HepG2 (cell line): ENCODE results near the gene GLOD5.

Experiments used
- DNMT3B ChIP-seq: conservative IDR thresholded peaks from 2 replicates; pipeline ENCODE4 v1.6.1; 2016; ENCODE audit warnings: missing biosample characterization, control low read depth
- EP300 ChIP-seq, 3 experiments: sonication (generic) in 1 of 3; formaldehyde crosslinking in 1 of 3; IDR thresholded peaks; 2 replicates each; pipeline versions ENCODE4 v1.5.1 to v1.6.1; 2011 to 2020; ENCODE audit warnings: low read depth in 2 of 3, low read length in 2 of 3, borderline replicate concordance in 1 of 3, improper control_type of control experiment in 1 of 3, mild to moderate bottlenecking in 1 of 3, missing genetic modification reagents in 1 of 3, moderate library complexity in 1 of 3
- HNRNPUL1 ChIP-seq: fragments of 200-400 bp; formaldehyde crosslinking; IDR thresholded peaks from 2 replicates; pipeline ENCODE4 v1.6.1; 2017; ENCODE audit warnings: low read depth, mild to moderate bottlenecking, low read length, moderate library complexity
- SMC3 ChIP-seq: IDR thresholded peaks from 2 replicates; pipeline ENCODE4 v1.6.1; 2011; ENCODE audit warnings: low read length, improper control_type of control experiment
- ZBTB1 ChIP-seq: sonication (generic); formaldehyde crosslinking; IDR thresholded peaks from 2 replicates; pipeline ENCODE4 v1.4.0; 2020; ENCODE audit warnings: missing genetic modification reagents, borderline replicate concordance
- ZBTB7A ChIP-seq: sonication (generic); formaldehyde crosslinking; IDR thresholded peaks from 2 replicates; pipeline ENCODE4 v1.8.0; 2022; ENCODE audit warnings: mild to moderate bottlenecking, missing genetic modification reagents
- ZNF124 ChIP-seq: sonication (generic); formaldehyde crosslinking; IDR thresholded peaks from 2 replicates; pipeline ENCODE4 v1.4.0; 2020; ENCODE audit warnings: missing genetic modification reagents
- ZNF354B ChIP-seq: sonication (generic); formaldehyde crosslinking; IDR thresholded peaks from 2 replicates; pipeline ENCODE4 v1.8.0; 2022; ENCODE audit warnings: mild to moderate bottlenecking, missing genetic modification reagents
- ZNF382 ChIP-seq: sonication (generic); formaldehyde crosslinking; IDR thresholded peaks from 2 replicates; pipeline ENCODE4 v1.5.0; 2020; ENCODE audit warnings: missing genetic modification reagents, mild to moderate bottlenecking, borderline replicate concordance
- ZNF607 ChIP-seq: sonication (generic); formaldehyde crosslinking; IDR thresholded peaks from 2 replicates; pipeline ENCODE4 v1.5.1; 2020; ENCODE audit warnings: missing genetic modification reagents, mild to moderate bottlenecking, borderline replicate concordance
- TF ChIP-seq, protein P1 (sequence below), 2 experiments: sonication (generic) in 1 of 2; formaldehyde crosslinking in 1 of 2; IDR thresholded peaks; 2 replicates each; pipeline versions ENCODE4 v1.5.1 to v1.6.1; 2011 to 2020; ENCODE audit warnings: borderline replicate concordance in 1 of 2, low read depth in 1 of 2, low read length in 1 of 2, mild to moderate bottlenecking in 1 of 2, missing genetic modification reagents in 1 of 2, moderate library complexity in 1 of 2
- TF ChIP-seq, protein P2 (sequence below): sonication (generic); formaldehyde crosslinking; IDR thresholded peaks from 2 replicates; pipeline ENCODE4 v1.8.1; 2023; ENCODE audit warnings: mild to moderate bottlenecking, missing genetic modification reagents
- TF ChIP-seq, protein P3 (sequence below): sonication (generic); formaldehyde crosslinking; IDR thresholded peaks from 2 replicates; pipeline ENCODE4 v1.8.0; 2022; ENCODE audit warnings: missing genetic modification reagents, mild to moderate bottlenecking, moderate library complexity, borderline replicate concordance
- TF ChIP-seq, protein P4 (sequence below): sonication (generic); formaldehyde crosslinking; IDR thresholded peaks from 2 replicates; pipeline ENCODE4 v1.8.0; 2022; ENCODE audit warnings: mild to moderate bottlenecking, missing genetic modification reagents, moderate library complexity

DNA sequence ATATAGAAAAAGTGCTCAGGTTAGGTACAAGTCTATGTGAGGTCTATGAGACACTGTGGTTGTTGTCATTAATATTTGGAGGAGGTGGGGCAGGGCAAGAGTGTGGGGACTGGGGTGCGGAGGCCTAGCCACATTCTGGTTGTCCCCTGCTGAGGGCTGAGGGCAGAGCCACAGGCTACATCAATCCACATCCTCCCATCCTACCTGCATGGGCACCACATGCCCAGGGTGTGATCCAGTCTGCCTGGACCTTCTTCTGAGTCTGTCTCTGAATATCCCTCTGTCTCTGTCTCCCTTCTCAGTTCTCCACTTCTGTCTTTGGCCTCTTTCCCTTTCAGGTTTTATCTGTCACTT lies 23.6 kb downstream of the GLOD5 start:
- TF ChIP-seq ZNF382 (CRISPR knock-in tag) (no peak), ZNF607 (no peak), EP300 (IDR thresholded peaks at IDR 0.05; ENCODE audit: low read depth in 2 of 2, low read length in 2 of 2) (no peak), EP300 (CRISPR knock-in tag; IDR thresholded peaks at IDR 0.05; ENCODE audit: borderline replicate concordance) (no peak), ZNF124 (CRISPR knock-in tag) (no peak), DNMT3B (CRISPR knock-in tag) (no peak), SMC3 (no peak), ZBTB7A (CRISPR knock-in tag) (no peak), ZNF354B (CRISPR knock-in tag) (no peak), HNRNPUL1 (no peak), ZBTB1 (no peak)
- TF ChIP-seq, protein P1, sequence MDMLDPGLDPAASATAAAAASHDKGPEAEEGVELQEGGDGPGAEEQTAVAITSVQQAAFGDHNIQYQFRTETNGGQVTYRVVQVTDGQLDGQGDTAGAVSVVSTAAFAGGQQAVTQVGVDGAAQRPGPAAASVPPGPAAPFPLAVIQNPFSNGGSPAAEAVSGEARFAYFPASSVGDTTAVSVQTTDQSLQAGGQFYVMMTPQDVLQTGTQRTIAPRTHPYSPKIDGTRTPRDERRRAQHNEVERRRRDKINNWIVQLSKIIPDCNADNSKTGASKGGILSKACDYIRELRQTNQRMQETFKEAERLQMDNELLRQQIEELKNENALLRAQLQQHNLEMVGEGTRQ (IDR thresholded peaks at IDR 0.05; ENCODE audit: low read depth, low read length) = no peak
- TF ChIP-seq, protein P1 (CRISPR knock-in tag; IDR thresholded peaks at IDR 0.05; ENCODE audit: borderline replicate concordance) = no peak
- TF ChIP-seq, protein P2, sequence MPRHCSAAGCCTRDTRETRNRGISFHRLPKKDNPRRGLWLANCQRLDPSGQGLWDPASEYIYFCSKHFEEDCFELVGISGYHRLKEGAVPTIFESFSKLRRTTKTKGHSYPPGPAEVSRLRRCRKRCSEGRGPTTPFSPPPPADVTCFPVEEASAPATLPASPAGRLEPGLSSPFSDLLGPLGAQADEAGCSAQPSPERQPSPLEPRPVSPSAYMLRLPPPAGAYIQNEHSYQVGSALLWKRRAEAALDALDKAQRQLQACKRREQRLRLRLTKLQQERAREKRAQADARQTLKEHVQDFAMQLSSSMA = no peak
- TF ChIP-seq, protein P3, sequence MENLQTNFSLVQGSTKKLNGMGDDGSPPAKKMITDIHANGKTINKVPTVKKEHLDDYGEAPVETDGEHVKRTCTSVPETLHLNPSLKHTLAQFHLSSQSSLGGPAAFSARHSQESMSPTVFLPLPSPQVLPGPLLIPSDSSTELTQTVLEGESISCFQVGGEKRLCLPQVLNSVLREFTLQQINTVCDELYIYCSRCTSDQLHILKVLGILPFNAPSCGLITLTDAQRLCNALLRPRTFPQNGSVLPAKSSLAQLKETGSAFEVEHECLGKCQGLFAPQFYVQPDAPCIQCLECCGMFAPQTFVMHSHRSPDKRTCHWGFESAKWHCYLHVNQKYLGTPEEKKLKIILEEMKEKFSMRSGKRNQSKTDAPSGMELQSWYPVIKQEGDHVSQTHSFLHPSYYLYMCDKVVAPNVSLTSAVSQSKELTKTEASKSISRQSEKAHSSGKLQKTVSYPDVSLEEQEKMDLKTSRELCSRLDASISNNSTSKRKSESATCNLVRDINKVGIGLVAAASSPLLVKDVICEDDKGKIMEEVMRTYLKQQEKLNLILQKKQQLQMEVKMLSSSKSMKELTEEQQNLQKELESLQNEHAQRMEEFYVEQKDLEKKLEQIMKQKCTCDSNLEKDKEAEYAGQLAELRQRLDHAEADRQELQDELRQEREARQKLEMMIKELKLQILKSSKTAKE (CRISPR knock-in tag) = no peak
- TF ChIP-seq, protein P4, sequence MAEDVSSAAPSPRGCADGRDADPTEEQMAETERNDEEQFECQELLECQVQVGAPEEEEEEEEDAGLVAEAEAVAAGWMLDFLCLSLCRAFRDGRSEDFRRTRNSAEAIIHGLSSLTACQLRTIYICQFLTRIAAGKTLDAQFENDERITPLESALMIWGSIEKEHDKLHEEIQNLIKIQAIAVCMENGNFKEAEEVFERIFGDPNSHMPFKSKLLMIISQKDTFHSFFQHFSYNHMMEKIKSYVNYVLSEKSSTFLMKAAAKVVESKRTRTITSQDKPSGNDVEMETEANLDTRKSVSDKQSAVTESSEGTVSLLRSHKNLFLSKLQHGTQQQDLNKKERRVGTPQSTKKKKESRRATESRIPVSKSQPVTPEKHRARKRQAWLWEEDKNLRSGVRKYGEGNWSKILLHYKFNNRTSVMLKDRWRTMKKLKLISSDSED = no peak
